Ishikawa (cell line): ENCODE measurements around the gene CHMP6.

Experiments
- CREB1 ChIP-seq: IDR thresholded peaks from 2 replicates; pipeline ENCODE4 v1.6.1; 2012; ENCODE audit warnings: low read depth
- EP300 ChIP-seq: IDR thresholded peaks from 2 replicates; pipeline ENCODE4 v1.6.1; 2012; ENCODE audit warnings: borderline replicate concordance
- FOXM1 ChIP-seq: IDR thresholded peaks from 2 replicates; pipeline ENCODE4 v1.6.1; 2012; ENCODE audit warnings: low read depth, borderline replicate concordance
- NFIC ChIP-seq: IDR thresholded peaks from 2 replicates; pipeline ENCODE4 v1.6.1; 2012
- TAF1 ChIP-seq: IDR thresholded peaks from 2 replicates; pipeline ENCODE4 v1.6.1; 2012; ENCODE audit warnings: low read depth, mild to moderate bottlenecking
- YY1 ChIP-seq: IDR thresholded peaks from 2 replicates; pipeline ENCODE4 v1.6.1; 2012; ENCODE audit warnings: low read depth

- TF ChIP-seq EP300 (no peak), NFIC (no peak), TAF1 (no peak), CREB1 (no peak), FOXM1 (no peak), YY1 (no peak)
Measured at GRCh38 chr17:81028506-81028858, 36.8 kb downstream of the CHMP6 start.
